ENCODE measurements around the gene KDM5B. TPM values are rescaled to one million over a fixed set of nuclear protein-coding genes. Genes with fewer than 3 reads are reported as not detected.

The KDM5B gene
- total RNA-seq, 2 donors from 2014 or later, result 63.1 to 65.5 TPM

GRCh38 chr1:202677433-202677832, 130.8 kb downstream of the KDM5B start:
- intact Hi-C loops (cut with DNase I, micrococcal nuclease), result no loop called here
- DNase-seq (no peak), ATAC-seq (no peak)

Other genes starting within 250 kb of the KDM5B start
- gene SYT2, start 98.0 kb downstream of the KDM5B start, total RNA-seq, result under 1 TPM; 0.06 to 0.42 TPM
- gene PCAT6, start 2.5 kb upstream of the KDM5B start, total RNA-seq, result 1 to 10 TPM; 1.2 to 1.4 TPM
- gene RABIF, start 80.7 kb upstream of the KDM5B start, total RNA-seq, result 10 to 100 TPM; 12.0 to 14.3 TPM
- gene KLHL12, start 118.8 kb upstream of the KDM5B start, total RNA-seq, result 10 to 100 TPM; 28.9 to 35.0 TPM
- 10 to 100 TPM; 69.7 to 90.4 TPM for gene ADIPOR1, start 149.9 kb upstream of the KDM5B start, total RNA-seq
- gene CYB5R1, start 158.8 kb upstream of the KDM5B start, total RNA-seq, result 10 to 100 TPM; 21.2 to 31.9 TPM
- 10 to 100 TPM; 91.5 to 97.1 TPM for gene TMEM183A, start 199.0 kb upstream of the KDM5B start, total RNA-seq
- 1 to 10 TPM in 1 of 2 donors, under 1 TPM in 1; 0.58 to 1.7 TPM for gene PPFIA4, start 218.1 kb upstream of the KDM5B start, total RNA-seq

Measured in left colon (tissue), 2 donors.